Neural crest cell (in vitro differentiated cells): ENCODE results near the gene CCDC7. TPM values are rescaled to one million over a fixed set of nuclear protein-coding genes. Genes with fewer than 3 reads are reported as not detected.

ENCODE experiments used
- DNase-seq: peaks from one replicate; pipeline ENCODE4 v3.0.0; 2021; ENCODE audit warnings: low read depth, mixed read lengths, low spot score
- H3K27ac Mint-ChIP-seq: one replicate; pipeline ENCODE4 v1.8.0; 2021; ENCODE audit warnings: mild to moderate bottlenecking, mixed read lengths; ENCODE audit not compliant: unreplicated experiment
- H3K27me3 Mint-ChIP-seq: 2 replicates; pipeline ENCODE4 v1.8.0; 2021; ENCODE audit warnings: low read depth, mild to moderate bottlenecking, mixed read lengths
- H3K36me3 Mint-ChIP-seq: 2 replicates; pipeline ENCODE4 v1.8.0; 2021; ENCODE audit warnings: low read depth, mild to moderate bottlenecking, mixed read lengths
- H3K4me1 Mint-ChIP-seq: 2 replicates; pipeline ENCODE4 v1.8.0; 2021; ENCODE audit warnings: mixed read lengths
- H3K4me3 Mint-ChIP-seq: one replicate; pipeline ENCODE4 v1.8.0; 2021; ENCODE audit warnings: mild to moderate bottlenecking, mixed read lengths
- H3K9me3 Mint-ChIP-seq: 2 replicates; pipeline ENCODE4 v1.8.0; 2021; ENCODE audit warnings: mixed read lengths
- CTCF ChIP-seq: fragments of 200-600 bp; sonication (generic); conservative IDR thresholded peaks from 2 replicates; pipeline ENCODE4 v1.5.0; 2021; ENCODE audit warnings: antibody characterized with exemption, mild to moderate bottlenecking
- total RNA-seq: library from RNA; stranded (reverse); gene quantifications from 2 replicates; pipeline ENCODE4 v1.2.1, GENCODE V29; 2021

Gene CCDC7
- total RNA-seq, 1 donor from 2014 or later: 5.2 TPM

GRCh38 chr10:32922170-32922569 lies 476.2 kb downstream of the CCDC7 start:
- no peak overlapping the region for H3K4me3 Mint-ChIP-seq
- peaks cover 48% of the 10 kb centered on the region for H3K36me3 Mint-ChIP-seq
- DNase-seq: no peak
- no peak for TF ChIP-seq CTCF
- peaks cover 6% of the 10 kb centered on the region for H3K9me3 Mint-ChIP-seq
- H3K27me3 Mint-ChIP-seq: no peaks in the 10 kb centered on the region
- H3K27ac Mint-ChIP-seq: no peak overlapping the region
- H3K4me1 Mint-ChIP-seq: no peaks in the 10 kb centered on the region

GRCh38 chr10:32923134-32923533 lies 477.2 kb downstream of the CCDC7 start:
- H3K4me1 Mint-ChIP-seq: no peaks in the 10 kb centered on the region
- no peak overlapping the region for H3K27ac Mint-ChIP-seq
- H3K27me3 Mint-ChIP-seq: no peaks in the 10 kb centered on the region
- peaks cover 6% of the 10 kb centered on the region for H3K9me3 Mint-ChIP-seq
- no peak for DNase-seq
- H3K4me3 Mint-ChIP-seq: no peak overlapping the region
- peaks cover 45% of the 10 kb centered on the region for H3K36me3 Mint-ChIP-seq
- no peak for TF ChIP-seq CTCF

- Mint-ChIP-seq H3K4me3 (no peak overlapping the region), H3K27ac (no peak overlapping the region), H3K4me1 (no peaks in the 10 kb centered on the region), H3K9me3 (peaks cover 4% of the 10 kb centered on the region), H3K27me3 (no peaks in the 10 kb centered on the region), H3K36me3 (peaks cover 42% of the 10 kb centered on the region)
- TF ChIP-seq CTCF: no peak
- no peak for DNase-seq
Measured at GRCh38 chr10:32923849-32924248, 477.9 kb downstream of the CCDC7 start.

Other genes with a start within 250 kb of the CCDC7 start
- gene EPC1, start 99.0 kb upstream of the CCDC7 start, total RNA-seq: 44.4 and 48.4 TPM in 2 replicates